Activated T-cell treated with anti-CD3 and anti-CD28 coated beads, Interleukin-2, amount 50 U/mL, for 48 hours (primary cell): ENCODE measurements around the gene OLFM2.
A peak's percentile ranks its signal among the peaks of the same experiment; 100 is the strongest.
"Not testable (repeated sequence)": the region's sequence is repeated elsewhere in the genome, so short reads cannot be mapped to it uniquely, and the experiment has no call there.

ENCODE experiments used
- DNase-seq, 2 experiments: peaks; one replicate each; pipeline ENCODE4 v3.0.0-alpha.2; 2020

Gene OLFM2

GRCh38 chr19:9941231-9941630, 4.9 kb upstream of the OLFM2 start:
- no peak for DNase-seq

DNA sequence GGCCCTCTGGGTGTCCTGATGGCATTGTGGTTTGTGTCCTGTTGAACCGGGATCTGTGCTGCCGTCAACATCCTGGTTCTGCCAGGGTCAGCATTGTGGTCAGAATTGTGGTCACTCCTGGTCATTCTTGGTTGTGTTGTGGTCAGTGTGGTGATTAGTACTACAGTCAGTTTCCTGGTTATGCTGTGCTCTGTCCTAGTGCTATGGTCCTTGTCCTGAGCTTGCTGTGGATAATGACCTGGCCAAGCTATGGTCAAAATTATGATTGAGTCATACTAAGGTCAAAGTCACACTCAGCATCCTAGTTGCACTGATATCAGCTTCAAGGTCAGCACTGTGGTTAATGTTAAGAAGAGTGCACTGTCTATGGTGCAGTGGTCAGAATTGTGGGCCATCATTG, 4.5 kb upstream of the OLFM2 start:
- no peak for DNase-seq

DNA sequence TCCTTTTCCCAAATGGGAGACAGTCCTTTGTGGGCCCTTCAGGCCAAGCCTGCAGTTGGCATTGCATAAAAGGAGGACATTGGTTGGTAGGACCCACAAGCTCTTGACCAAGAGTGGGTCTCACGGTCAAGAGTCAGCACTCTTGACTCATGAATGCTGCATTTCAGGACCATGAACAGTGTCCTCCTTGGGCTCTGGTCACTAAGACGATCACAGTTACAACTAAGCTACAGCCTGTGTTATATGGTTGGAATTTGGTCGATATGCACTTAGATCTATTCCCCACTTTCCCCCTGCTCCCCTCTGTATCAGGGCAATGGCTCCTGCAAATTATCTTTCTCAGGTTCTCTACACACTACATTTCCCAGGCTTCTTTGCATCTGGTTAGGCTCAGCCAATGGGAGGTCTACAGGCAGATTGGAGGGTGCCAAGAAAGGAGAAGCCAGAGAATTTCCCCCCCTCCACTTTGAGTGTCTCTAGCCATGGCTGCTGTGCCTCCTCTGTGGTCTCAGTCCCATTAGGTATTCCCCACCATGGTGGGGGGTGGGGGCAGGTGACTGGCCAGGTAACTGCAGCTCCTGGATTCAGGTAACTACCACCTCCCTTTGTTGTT, 3.1 kb upstream of the OLFM2 start:
- DNase-seq: no peak

- no peak for DNase-seq
Measured at GRCh38 chr19:9937001-9937411, 691 bp upstream of the OLFM2 start.

GRCh38 chr19:9935506-9936325, 599 bp downstream of the OLFM2 start:
- DNase-seq: no peak

- DNase-seq: peak; percentile 93 to 96
Measured at GRCh38 chr19:9934132-9934950, 2.0 kb downstream of the OLFM2 start.

DNA sequence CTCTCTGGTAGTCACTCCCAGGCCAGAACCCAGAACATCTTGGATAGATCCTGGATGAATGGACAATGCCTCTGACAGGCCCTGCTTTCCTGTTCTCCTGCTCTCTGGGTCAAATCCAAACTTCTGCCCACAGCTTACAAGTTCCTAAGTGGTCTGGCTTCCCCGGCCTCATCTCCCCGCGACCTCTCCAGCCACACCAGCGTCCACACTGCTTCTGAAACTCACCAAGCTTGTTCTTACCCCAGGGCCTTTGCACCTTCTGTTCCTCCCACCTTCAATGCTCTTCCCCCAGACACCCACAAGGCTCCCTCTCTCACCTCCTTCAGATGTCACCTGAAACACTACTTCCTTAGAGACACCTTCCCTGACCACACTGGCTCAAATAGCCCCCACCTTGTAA, 3.5 kb downstream of the OLFM2 start:
- DNase-seq: no peak

DNA sequence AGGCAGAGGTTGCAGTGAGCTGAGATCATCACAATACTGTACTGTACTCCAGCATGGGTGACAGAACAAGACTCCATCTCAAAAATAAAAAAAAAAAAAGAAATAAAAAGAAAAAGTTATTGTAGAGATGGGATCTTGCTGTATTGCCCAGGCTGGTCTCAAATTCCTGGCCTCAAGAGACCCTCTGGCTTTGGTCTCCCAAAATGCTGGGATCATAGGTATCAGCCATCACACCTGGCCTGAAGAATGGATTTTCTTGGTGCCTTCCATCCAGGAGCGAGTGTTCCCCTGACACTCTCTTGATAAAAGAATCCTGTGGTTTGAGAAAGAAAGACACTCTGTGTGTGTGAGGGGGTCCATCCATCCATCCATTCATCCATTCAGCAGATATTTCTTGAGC, 4.7 kb downstream of the OLFM2 start:
- no peak for DNase-seq

DNA sequence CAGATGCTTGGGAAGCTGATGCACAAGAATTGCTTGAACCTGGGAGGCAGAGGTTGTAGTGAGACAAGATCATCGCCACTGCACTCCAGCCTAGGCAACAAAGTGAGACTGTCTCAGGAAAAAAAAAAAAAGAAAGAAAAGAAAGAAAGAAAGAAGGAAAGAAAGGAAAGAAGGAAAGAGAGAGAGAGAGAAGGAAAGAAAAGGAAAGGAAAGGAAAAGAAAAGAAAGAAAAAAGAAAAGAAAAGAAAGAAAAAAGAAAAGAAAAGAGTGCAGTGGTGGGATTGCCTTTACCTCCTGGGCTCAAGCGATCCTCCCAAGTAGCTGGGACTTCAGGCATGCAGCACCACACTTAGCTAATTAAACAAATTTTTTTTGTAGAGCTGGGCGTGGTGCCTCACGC, 12.9 kb downstream of the OLFM2 start:
- no peak for DNase-seq

GRCh38 chr19:9922782-9923379, 13.4 kb downstream of the OLFM2 start:
- DNase-seq: not testable (repeated sequence)

DNA sequence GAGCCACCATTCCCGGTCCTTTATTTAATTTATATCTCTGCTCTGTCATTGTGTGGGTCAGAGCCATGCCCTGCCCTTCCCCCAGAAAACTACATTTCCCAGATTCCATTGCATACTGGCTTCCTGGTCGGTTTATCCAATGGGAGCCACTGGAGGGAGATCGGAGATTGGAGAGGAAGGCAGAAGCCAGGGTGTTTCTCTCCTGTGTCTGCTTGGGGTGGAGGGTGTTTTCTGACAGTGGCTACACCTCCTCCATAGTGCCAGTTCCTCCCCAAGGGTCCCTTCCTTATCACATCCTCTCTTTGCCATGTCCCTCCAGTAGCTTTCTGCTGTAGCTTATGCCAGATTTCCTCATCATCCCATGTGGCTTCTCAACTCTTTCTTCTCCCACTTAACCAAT, 19.0 kb downstream of the OLFM2 start:
- no peak for DNase-seq

- DNase-seq: no peak
Measured at GRCh38 chr19:9916719-9917118, 19.6 kb downstream of the OLFM2 start.

GRCh38 chr19:9914315-9915207, 21.8 kb downstream of the OLFM2 start:
- DNase-seq: peak; percentile 87 to 91

- no peak for DNase-seq
Measured at GRCh38 chr19:9914001-9914314, 22.4 kb downstream of the OLFM2 start.

DNA sequence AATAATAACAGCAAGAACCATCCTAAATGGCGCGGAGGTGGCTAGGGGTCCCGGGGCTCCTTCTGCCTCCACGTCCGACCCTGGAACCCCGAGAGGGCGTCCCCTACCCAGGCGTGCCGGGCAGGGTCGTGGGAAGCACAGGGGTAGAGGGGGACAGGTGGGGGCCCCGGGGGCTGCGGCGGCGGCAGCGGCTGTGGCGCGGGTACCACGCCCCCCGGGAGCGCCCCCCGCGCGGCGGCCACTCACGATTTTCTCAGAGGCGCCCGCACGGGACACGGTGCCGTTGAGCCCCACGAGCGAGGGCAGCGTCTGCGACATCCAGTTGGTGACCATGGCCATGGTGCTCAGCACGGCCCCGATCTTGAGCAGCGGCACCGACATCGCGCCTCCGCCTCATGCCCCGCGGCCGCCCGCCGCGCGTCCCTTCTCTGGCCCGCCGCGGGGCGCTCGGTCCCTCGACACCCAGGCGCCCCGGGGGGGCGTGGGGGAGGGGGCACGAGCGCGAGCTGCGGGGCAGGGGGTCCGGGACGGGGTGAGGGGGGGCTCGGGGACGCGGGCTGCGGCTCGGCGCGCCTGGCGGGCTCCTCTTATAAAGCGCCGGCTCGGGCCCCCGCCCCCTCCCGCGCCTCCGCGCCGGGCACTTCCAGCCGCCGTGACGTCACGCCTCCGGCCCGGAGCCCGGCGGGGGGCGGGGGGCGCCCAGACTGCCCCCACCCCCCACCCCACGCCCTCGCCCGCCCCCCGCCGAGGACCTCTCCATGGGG, 22.9 kb downstream of the OLFM2 start:
- DNase-seq: no peak

GRCh38 chr19:9912551-9913236, 23.6 kb downstream of the OLFM2 start:
- no peak for DNase-seq

- DNase-seq: no peak
Measured at GRCh38 chr19:9911524-9912185, 24.7 kb downstream of the OLFM2 start.

GRCh38 chr19:9910625-9911024, 25.7 kb downstream of the OLFM2 start:
- DNase-seq: no peak

DNA sequence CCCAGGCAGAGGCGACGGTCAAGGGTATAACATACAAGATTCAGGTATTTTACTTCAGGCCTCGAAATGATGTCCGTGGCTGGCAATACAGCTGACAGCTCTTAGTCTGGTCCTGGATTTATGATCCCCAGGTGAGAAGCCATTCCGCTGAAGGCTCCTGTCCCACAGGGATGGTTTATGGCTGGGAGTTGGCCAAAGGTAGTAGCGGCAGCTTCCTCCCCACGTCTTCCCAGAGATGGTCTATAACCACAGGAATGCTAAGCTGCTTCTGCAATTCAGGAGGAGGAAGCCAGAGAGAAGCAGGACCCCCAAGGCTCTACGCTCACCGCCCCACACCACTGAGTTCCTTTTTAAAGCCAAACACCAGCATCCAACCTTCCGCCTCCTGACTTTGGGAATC, 27.1 kb downstream of the OLFM2 start:
- DNase-seq: no peak

DNA sequence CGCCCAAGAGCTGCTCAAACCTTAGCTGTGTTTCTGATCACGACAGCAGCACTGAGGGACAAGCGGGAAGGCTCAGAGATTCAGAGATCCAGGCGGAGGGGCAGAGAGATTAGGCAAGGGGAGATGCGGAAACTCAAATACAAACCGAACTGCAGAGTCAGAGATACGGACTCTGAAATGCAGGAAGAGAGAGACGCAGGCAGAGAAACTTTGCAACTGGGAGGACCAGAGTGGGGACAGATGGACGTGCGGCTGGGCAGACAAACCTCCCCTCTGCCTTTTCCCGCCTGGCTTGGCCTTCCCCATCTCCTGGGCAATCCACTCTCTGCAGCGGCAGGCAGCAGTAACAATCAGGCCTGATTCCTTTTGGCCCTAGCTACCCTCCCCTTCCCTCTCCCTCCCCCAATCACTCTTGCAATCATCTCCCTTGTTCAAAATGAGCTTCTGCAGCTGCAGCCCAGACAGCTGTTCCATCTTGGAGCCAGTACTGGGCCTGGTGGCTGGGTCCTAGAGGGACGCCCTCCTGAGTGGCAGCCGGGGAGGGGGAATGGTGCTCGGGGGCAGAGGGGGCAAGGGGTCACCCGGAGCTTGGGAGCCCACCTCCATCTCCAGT, 29.7 kb downstream of the OLFM2 start:
- DNase-seq: no peak
